HG02870 (cell line): ENCODE results near the gene CEMP1.
A peak's percentile ranks its signal among the peaks of the same experiment; 100 is the strongest.
"Not testable (repeated sequence)": the region's sequence is repeated elsewhere in the genome, so short reads cannot be mapped to it uniquely, and the experiment has no call there.

ENCODE experiments used
- ATAC-seq: cut with Tn5 transposase; IDR thresholded peaks from one replicate; pipeline ENCODE4 v1.9.1; 2021; ENCODE audit warnings: mild to moderate bottlenecking, moderate library complexity; ENCODE audit not compliant: unreplicated experiment

The CEMP1 gene, protein sequence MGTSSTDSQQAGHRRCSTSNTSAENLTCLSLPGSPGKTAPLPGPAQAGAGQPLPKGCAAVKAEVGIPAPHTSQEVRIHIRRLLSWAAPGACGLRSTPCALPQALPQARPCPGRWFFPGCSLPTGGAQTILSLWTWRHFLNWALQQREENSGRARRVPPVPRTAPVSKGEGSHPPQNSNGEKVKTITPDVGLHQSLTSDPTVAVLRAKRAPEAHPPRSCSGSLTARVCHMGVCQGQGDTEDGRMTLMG

DNA sequence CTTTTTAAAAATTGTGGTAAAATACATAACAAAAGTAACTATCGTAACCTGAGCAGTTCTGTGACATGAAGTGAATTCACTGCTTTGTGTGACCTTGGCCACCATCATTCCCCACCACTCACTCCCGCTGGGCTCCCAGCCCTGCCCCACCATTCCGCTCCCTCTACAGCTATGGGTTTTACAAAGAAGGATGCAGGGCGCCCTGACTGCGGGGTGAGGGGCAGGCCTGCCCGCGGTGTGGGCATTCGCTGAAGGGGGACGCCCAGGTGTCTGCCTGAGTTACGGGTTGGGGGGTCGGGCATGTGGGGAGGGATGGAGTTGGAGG is at the start of gene CEMP1:
Gene CEMP1 (minus strand): TSS at position 38 of the 325 bp plus-strand sequence. CDS start 335 bp downstream, outside the sequence.
- no peak for ATAC-seq

- not testable (repeated sequence) for ATAC-seq
Measured at GRCh38 chr16:2580818-2581217, 49.6 kb upstream of the CEMP1 start.

DNA sequence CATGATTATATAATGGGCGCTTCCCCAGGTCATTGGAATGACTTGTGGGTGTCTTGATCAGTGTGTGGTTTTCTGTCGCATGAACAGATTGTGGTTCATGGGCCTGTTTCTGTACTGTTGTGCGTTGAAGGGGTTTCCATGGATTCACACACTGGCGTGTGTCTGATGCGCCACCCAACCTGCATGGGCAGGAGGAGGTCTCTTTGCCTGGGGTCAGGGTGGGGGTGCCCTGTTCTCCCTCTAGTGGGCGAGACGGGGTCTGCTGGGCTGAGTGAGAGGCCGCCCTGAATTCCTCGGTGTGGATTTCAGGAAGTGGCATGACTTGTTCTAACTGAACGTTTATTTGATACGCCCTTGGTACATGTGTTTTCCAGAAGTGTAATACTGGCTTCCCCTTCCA is 48.9 kb upstream of the CEMP1 start:
- ATAC-seq, result not testable (repeated sequence)

- ATAC-seq, result not testable (repeated sequence)
Measured at GRCh38 chr16:2578905-2579304, 47.7 kb upstream of the CEMP1 start.

DNA sequence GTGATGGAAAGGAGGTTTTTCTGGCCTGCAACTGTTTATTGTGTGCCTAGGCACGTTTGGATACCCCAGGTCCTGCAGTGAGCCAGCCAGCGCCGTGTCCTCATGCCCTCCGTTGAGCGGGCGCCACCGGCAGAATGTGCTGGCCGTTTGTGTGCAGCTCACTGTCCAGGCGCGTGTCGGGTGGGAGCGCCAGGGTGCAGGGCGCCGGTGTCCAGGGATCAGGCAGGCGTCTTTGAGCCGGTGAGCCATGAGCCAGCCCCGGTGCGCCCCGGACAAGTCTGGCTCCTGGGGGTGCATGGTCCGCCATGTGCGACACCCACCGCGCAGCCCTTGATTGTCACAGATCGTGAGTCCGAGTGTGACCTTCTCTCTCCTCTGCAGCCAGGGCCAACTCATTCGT is 45.8 kb upstream of the CEMP1 start:
- ATAC-seq, result not testable (repeated sequence)

DNA sequence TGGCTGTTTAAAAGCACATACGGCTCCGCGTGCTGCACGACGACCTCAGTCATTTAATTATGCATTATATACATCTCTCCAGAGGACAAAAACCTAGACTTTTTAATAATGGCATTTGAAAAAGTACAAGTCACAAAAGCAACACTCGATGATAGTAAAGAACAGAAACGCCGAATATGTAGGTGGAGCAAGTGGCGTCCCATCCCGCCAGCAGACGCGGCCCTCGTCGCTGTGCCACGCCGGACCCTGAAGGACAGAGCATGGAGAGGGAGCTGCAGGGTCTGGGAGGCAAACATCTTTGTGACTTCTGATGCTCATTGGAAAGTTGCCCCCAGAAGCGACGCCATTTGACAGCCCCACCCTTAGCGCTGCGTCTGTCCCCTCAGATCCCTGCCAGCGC is 44.6 kb upstream of the CEMP1 start:
- ATAC-seq, result not testable (repeated sequence)

DNA sequence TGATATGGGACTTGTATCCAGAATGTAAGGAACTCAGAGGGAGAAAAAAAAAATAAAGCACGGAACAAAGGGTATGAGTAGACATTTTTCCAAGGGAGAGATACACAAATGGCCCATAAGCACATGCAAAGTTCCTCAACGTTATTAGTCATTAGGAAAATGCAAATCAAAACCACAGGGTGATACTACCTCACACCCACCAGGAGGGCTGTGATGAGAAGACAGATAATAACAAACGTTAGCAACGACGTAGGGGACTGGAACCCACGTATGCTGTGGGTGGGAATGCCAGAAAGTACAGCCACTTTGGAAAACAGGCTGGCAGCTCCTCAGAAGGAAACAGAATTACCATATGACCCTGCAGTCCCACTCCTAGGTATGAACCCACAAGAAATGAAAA is 41.5 kb upstream of the CEMP1 start:
- not testable (repeated sequence) for ATAC-seq

DNA sequence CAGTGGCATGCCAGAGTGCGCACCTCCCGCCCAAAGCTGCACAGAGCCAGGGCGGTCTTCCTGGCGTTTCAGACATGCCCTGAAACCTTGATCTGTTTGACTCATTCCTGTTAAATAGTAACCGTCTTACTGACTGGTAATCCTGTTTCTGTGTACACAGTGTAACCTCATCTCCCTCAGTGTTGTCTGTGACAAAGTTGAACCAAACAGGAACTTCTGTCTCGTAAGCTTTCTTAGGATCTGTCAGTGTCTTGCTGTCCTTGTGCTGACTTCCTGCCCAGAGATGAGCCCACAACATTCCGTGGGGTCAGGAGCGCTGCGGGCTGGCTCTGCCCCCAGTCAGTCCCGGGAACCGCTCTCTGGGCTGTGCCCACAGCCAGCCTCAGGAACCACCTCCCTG is 37.4 kb upstream of the CEMP1 start:
- ATAC-seq, result not testable (repeated sequence)

DNA sequence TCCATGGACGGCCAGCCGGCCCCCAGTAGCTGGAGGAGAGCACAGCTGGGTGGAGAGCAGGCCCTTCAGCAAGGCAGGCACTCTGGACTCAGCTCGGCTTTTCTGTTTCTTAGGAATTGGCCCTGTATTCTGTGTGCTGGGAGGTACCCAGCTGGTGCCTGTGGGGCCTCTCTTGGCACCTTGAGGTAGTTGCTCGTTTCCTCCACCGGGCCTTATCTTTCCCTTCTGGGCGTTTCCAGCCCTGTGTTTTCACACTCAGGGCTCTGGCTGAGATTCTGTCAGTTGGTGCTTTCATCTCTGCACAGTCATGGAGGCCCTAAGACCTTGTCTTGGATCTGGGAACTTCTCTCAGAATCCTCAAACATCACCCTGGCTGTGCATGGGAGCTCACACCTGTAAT is 36.3 kb upstream of the CEMP1 start:
- not testable (repeated sequence) for ATAC-seq

- peak; percentile 45 for ATAC-seq
Measured at GRCh38 chr16:2560798-2561133, 29.6 kb upstream of the CEMP1 start.

GRCh38 chr16:2560131-2560797 is 29.1 kb upstream of the CEMP1 start:
- ATAC-seq, result peak; percentile 42

- ATAC-seq, result not testable (repeated sequence)
Measured at GRCh38 chr16:2557150-2557549, 25.9 kb upstream of the CEMP1 start.

- not testable (repeated sequence) for ATAC-seq
Measured at GRCh38 chr16:2554709-2555425, 23.7 kb upstream of the CEMP1 start.

DNA sequence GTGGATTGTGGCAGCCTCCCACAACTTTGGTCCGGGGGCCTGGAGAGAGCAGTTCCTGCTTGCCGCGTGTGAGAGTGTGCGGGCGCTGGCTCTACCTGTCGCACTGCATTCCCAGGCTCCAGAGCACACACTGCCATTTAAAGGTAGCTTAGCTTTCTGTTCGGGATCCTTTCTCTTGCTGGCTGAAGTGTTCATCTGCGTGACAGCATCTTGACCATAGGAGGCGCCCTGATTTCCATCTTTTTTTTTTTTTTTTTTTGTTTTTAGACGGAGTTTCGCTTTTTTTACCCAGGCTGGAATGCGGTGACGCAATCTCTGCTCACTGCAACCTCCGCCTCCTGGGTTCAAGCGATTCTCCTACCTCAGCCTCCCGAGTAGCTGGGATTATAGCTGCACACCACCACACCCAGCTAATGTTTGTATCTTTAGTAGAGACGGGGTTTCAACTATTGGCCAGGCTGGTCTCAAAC is 20.2 kb upstream of the CEMP1 start:
- ATAC-seq, result not testable (repeated sequence)

DNA sequence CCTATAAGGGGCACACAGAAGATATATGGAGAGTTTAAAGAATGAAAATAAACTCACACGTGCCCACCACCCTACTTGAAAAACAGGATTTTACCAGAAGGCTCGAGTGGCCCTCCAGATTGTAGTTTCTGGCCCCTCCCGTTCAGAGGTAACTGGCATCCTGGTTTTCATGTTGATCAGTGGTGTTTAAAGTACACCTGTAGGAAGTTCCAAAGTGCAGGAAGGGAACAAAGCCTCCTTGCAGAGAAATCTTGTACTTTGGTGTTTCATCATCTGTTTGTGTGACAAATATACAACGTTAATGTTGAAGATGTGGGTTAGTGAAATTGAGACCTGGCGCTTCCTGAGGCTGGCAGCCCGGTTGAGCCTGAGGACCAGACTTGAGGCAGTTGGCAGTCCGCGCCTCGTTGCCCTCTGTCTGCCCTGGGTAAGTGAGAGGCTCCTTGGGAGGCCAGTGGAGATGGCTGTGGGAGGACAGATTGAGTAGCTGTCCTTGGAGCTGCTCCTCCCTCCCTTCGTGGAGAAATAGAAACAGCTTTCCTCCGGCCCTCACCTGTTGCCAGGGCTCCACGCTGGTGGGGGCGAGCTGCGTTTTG is 19.2 kb upstream of the CEMP1 start:
- not testable (repeated sequence) for ATAC-seq

GRCh38 chr16:2543771-2544170 is 12.6 kb upstream of the CEMP1 start:
- ATAC-seq, result not testable (repeated sequence)

GRCh38 chr16:2541409-2541808 is 10.2 kb upstream of the CEMP1 start:
- ATAC-seq, result not testable (repeated sequence)

DNA sequence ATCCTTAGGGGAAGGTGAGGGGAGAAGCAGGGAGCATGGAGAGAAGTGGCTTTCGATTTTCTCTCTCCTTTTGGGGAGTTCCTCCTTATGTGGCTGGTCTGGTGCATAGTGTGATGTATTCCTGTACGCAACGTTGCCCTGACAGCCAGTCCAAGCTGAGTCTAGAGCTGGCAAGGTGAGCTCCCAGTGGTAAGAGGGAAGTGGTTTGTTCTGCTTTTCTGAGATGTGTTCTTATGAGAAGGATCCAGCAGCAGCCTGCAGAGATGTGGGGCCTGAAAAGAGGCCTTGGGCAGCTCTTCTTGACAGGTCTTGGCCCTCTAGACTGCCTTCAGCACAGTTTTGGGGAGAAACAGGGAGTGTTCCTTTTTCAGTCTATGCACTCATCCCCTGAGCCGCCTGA is 9.7 kb upstream of the CEMP1 start:
- not testable (repeated sequence) for ATAC-seq

GRCh38 chr16:2539845-2540458 is 8.7 kb upstream of the CEMP1 start:
- ATAC-seq, result not testable (repeated sequence)

- ATAC-seq, result not testable (repeated sequence)
Measured at GRCh38 chr16:2539192-2539844, 8.1 kb upstream of the CEMP1 start.
